Measurements from ENCODE around the gene CDC34.

Gene CDC34

DNA sequence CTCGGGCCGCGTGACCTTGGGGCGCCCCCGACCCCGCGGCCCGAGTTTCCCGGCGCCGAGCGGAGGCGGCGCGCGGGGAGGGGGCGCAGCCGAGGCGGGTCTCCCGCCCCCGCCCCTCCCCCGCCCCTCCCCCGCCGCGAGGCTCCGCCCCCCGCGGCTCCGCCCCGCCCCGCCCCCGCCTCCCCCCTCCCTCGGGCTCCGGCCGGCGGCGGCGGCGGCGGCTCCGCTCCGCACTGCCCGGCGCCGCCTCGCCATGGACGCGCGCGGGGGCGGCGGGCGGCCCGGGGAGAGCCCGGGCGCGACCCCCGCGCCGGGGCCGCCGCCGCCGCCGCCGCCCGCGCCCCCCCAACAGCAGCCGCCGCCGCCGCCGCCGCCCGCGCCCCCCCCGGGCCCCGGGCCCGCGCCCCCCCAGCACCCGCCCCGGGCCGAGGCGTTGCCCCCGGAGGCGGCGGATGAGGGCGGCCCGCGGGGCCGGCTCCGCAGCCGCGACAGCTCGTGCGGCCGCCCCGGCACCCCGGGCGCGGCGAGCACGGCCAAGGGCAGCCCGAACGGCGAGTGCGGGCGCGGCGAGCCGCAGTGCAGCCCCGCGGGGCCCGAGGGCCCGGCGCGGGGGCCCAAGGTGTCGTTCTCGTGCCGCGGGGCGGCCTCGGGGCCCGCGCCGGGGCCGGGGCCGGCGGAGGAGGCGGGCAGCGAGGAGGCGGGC is 58.3 kb downstream of the CDC34 start, which contains the start of gene HCN2:
TSS of gene HCN2 (plus strand) at position 189 of the 703 bp plus-strand sequence. CDS start at position 254, 65 bp downstream.
- DNase-seq = no peak

GRCh38 chr19:590396-590745 is 58.8 kb downstream of the CDC34 start:
- peak; percentile 12 for DNase-seq

DNA sequence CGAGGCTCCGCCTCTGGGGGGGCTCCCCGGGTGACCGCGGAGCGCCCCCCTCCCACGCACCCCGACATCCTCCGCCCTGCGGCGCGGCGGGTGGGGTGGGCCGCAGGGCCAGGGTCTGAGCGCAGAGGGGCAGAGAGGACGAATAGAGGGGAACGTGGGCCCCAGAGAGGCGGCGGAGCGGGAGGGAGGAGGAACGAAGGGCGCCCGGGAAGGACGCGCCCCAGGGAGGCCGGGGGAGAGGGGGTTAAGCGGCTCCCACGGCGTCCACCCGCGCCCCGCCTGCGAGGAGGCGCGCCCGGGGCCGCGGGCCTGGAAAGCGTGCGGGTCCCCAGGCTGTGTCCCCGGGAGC is 59.2 kb downstream of the CDC34 start:
- DNase-seq = no peak

DNA sequence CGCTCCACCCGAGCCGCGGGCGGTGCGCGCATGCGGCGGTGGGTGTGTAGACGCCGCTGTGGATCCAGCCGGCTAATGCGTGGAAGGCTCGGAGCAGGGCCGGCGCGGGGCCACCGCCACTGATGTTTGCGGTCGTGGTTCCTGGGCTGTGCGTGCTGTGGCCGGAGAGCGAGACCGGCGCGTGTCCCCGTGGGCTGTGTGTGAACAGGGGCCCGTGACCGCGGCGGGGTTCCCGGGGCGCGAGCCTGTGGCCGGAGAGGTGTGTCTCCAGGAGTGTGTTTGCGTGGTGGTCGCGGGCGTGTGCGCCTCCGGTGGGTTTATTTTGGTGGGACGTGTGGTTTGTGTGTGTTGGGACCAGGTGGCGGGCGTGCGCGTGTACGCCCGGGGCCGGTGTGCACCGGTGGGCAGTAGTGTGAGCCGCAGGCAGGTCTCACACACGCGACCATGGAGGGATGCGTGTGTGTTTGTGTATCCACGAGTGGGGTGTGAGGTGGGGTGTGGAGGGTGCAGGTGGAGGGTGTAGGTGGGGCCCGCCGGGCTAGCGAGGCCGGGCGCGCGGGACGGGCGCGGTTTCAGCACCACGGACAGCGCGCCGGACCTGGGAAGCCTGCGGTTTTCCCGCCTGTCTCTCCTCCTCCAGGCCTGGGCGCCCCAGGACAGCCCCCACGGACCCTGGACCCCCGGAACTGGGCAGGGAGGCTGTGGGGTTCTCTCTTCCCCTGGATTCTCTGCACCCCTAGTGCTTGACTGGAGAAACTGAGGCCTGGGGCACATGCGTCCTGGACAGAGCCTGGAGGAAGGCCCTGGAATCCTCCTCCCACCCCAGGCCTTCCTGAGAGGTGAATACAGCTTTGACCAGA is 59.8 kb downstream of the CDC34 start:
- DNase-seq = no peak

Data from stimulated activated naive CD4-positive, alpha-beta T cell treated with Interleukin-2 at 50 U/mL for 16 hours (primary cell).